Astrocyte of the spinal cord (primary cell): Measurements from ENCODE around the gene PHYHD1.
A peak's percentile ranks its signal among the peaks of the same experiment; 100 is the strongest.

Source experiments
- DNase-seq: peaks from one replicate; pipeline ENCODE4 v3.0.0; 2011; ENCODE audit warnings: low read depth, low spot score
- H3K4me3 ChIP-seq: 2 replicates; pipeline ENCODE4 v1.5.1; 2011; ENCODE audit warnings: low read depth, mild to moderate bottlenecking, low read length, moderate library complexity
- CTCF ChIP-seq: IDR thresholded peaks from 2 replicates; pipeline ENCODE4 v1.5.1; 2012; ENCODE audit warnings: low read depth, mild to moderate bottlenecking, low read length, inconsistent platforms
- in situ Hi-C: cut with HindIII; loops from 2 replicates; pipeline ENCODE4 v1.10.0; 2017; ENCODE audit warnings: low sequenced_read_pairs

Gene PHYHD1

GRCh38 chr9:128920381-128921058 is at the start of gene PHYHD1:
Gene PHYHD1, plus strand, starts transcription at chr9:128920982. Its CDS starts 1,342 bp downstream, at chr9:128922324.
- in situ Hi-C loops: no loop called here
- peak; percentile 53 for DNase-seq
- H3K4me3 ChIP-seq: no peak within 1 kb of the TSS
- TF ChIP-seq CTCF: no peak

- in situ Hi-C loops: no loop called here
- no peak overlapping the region for H3K4me3 ChIP-seq
- DNase-seq: no peak
- TF ChIP-seq CTCF: no peak
Observed at GRCh38 chr9:128877852-128878251, 42.9 kb upstream of the PHYHD1 start.

- peak within 1 kb of the TSS; percentile 66 for H3K4me3 ChIP-seq
- no peak for TF ChIP-seq CTCF
- DNase-seq: peak; percentile 97
- in situ Hi-C loops: no loop called here
Observed at GRCh38 chr9:128881884-128882676, 38.7 kb upstream of the PHYHD1 start, which contains the start of the genes KYAT1 and LRRC8A. Gene KYAT1, minus strand, starts transcription at chr9:128881950. Its CDS starts 36,545 bp downstream, at chr9:128845405. Gene LRRC8A, plus strand, starts transcription at chr9:128882133. Its CDS starts 25,032 bp downstream, at chr9:128907165.

GRCh38 chr9:128882677-128883603 is 37.8 kb upstream of the PHYHD1 start:
- DNase-seq: peak; percentile 10
- TF ChIP-seq CTCF: no peak
- in situ Hi-C loops: no loop called here
- peak overlapping the region; percentile 66 for H3K4me3 ChIP-seq

DNA sequence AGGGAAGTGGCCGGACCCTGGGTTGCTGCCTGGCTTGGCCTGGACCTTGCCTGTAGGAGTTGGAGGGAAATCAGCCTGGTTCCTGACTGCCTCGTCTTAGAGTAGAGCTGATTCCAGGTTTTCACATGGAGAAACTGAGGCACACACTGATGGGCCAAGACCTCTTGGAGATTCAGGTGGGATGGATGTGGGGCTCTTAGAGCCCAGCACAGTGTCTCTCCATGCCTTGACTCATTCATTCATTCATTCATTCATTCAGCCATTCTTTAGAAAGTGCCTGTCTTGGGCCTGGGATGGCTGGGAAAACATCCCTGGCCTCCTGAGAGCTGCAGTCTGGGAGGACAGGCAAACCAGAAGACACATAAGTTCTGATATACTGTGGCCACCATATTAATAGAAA is 36.6 kb upstream of the PHYHD1 start:
- TF ChIP-seq CTCF: no peak
- H3K4me3 ChIP-seq: no peak overlapping the region
- in situ Hi-C loops: no loop called here
- DNase-seq: no peak

- no peak overlapping the region for H3K4me3 ChIP-seq
- no peak for DNase-seq
- no peak for TF ChIP-seq CTCF
- in situ Hi-C loops: no loop called here
Observed at GRCh38 chr9:128885376-128885775, 35.4 kb upstream of the PHYHD1 start.
